Cerebellar cortex (tissue), 1 donor: Measurements from ENCODE around the gene PGA4.
"Not testable (repeated sequence)": the region's sequence is repeated elsewhere in the genome, so short reads cannot be mapped to it uniquely, and the experiment has no call there.

ENCODE experiments used
- DNase-seq: peaks from one replicate; pipeline ENCODE4 v3.0.0-alpha.2; 2015; ENCODE audit warnings: low spot score

Gene PGA4

GRCh38 chr11:61250796-61251765 lies 28.9 kb downstream of the PGA4 start:
- not testable (repeated sequence) for DNase-seq

- DNase-seq, result not testable (repeated sequence)
Measured at GRCh38 chr11:61252332-61252731, 30.2 kb downstream of the PGA4 start.

- DNase-seq, result peak; percentile 47
Measured at GRCh38 chr11:61254403-61255025, 32.4 kb downstream of the PGA4 start.

GRCh38 chr11:61256710-61257482 lies 34.7 kb downstream of the PGA4 start:
- DNase-seq, result no peak

- no peak for DNase-seq
Measured at GRCh38 chr11:61258546-61258945, 36.4 kb downstream of the PGA4 start.

- DNase-seq, result no peak
Measured at GRCh38 chr11:61259363-61259762, 37.2 kb downstream of the PGA4 start.

- no peak for DNase-seq
Measured at GRCh38 chr11:61264371-61264770, 42.2 kb downstream of the PGA4 start.

- no peak for DNase-seq
Measured at GRCh38 chr11:61264795-61265194, 42.6 kb downstream of the PGA4 start.

GRCh38 chr11:61265357-61265756 lies 43.2 kb downstream of the PGA4 start:
- no peak for DNase-seq

- no peak for DNase-seq
Measured at GRCh38 chr11:61266602-61267001, 44.5 kb downstream of the PGA4 start.

- DNase-seq, result no peak
Measured at GRCh38 chr11:61267437-61267841, 45.3 kb downstream of the PGA4 start.

GRCh38 chr11:61268588-61269250 lies 46.6 kb downstream of the PGA4 start:
- no peak for DNase-seq

GRCh38 chr11:61270354-61271076 lies 48.4 kb downstream of the PGA4 start:
- DNase-seq, result no peak

- DNase-seq, result no peak
Measured at GRCh38 chr11:61272731-61273130, 50.6 kb downstream of the PGA4 start.

- no peak for DNase-seq
Measured at GRCh38 chr11:61273178-61274078, 51.3 kb downstream of the PGA4 start.

- no peak for DNase-seq
Measured at GRCh38 chr11:61274084-61274483, 51.9 kb downstream of the PGA4 start.

GRCh38 chr11:61275191-61275590 lies 53.0 kb downstream of the PGA4 start:
- no peak for DNase-seq

GRCh38 chr11:61277186-61278000 lies 55.2 kb downstream of the PGA4 start:
- DNase-seq, result no peak

GRCh38 chr11:61278001-61278470 lies 55.9 kb downstream of the PGA4 start:
- DNase-seq, result no peak
